ENCODE measurements around the gene SCML1. TPM values are rescaled to one million over a fixed set of nuclear protein-coding genes. Genes with fewer than 3 reads are reported as not detected.

The SCML1 gene
- total RNA-seq, 1 experiment from 2014 or later = 7.0 TPM

GRCh38 chrX:17713288-17713687 lies 24.0 kb upstream of the SCML1 start:
- no peak overlapping the region for H3K4me3 ChIP-seq (ENCODE audit: low read depth in 2 of 2, low read length in 2 of 2)
- no peaks in the 10 kb centered on the region for H3K9me3 ChIP-seq (ENCODE audit: control insufficient read depth, insufficient read depth, low read depth, low read length)
- no peaks in the 10 kb centered on the region for H3K36me3 ChIP-seq (ENCODE audit: control insufficient read depth, insufficient read depth, low read length)
- intact Hi-C loops (cut with micrococcal nuclease; ENCODE audit: unreplicated experiment) = no loop called here
- DNase-seq (ENCODE audit: low read depth, low spot score) (no peak), ATAC-seq (no peak)
- TF ChIP-seq POLR2AphosphoS5 (IDR thresholded peaks at IDR 0.05; ENCODE audit: low read depth, low read length) (no peak), SIN3A (IDR thresholded peaks at IDR 0.05; ENCODE audit: borderline replicate concordance, insufficient read depth, low read depth, low read length) (no peak), TCF7L2 (IDR thresholded peaks at IDR 0.05; ENCODE audit: low read depth, low read length) (no peak), REST (IDR thresholded peaks at IDR 0.05; ENCODE audit: insufficient read depth in 1 of 2, low read depth in 2 of 2, low read length in 1 of 2) (no peak), CTCF (IDR thresholded peaks at IDR 0.05) (no peak)
- ChIA-PET CTCF (no interaction called here), POLR2A (no interaction called here)
- H3K27me3 ChIP-seq (ENCODE audit: control insufficient read depth, insufficient read depth, low read length) = no peaks in the 10 kb centered on the region
- no peaks in the 10 kb centered on the region for H3K4me1 ChIP-seq (ENCODE audit: control insufficient read depth, insufficient read depth, low read length)
- in situ Hi-C loops (cut with HindIII; ENCODE audit: low pct_unique_long_range_greater_than_20kb, low sequenced_read_pairs) = no loop called here
- no TSS peak for BruUV-seq (replicated peaks)
- H3K27ac ChIP-seq (ENCODE audit: low read length) = no peak overlapping the region

- H3K27me3 ChIP-seq (ENCODE audit: control insufficient read depth, insufficient read depth, low read length) = no peaks in the 10 kb centered on the region
- no peaks in the 10 kb centered on the region for H3K9me3 ChIP-seq (ENCODE audit: control insufficient read depth, insufficient read depth, low read depth, low read length)
- no peak for DNase-seq (ENCODE audit: low read depth, low spot score)
- ATAC-seq = no peak
- H3K4me3 ChIP-seq (ENCODE audit: low read depth in 2 of 2, low read length in 2 of 2) = no peak overlapping the region
- no peak overlapping the region for H3K27ac ChIP-seq (ENCODE audit: low read length)
- BruUV-seq (replicated peaks) = no TSS peak
- intact Hi-C loops (cut with micrococcal nuclease; ENCODE audit: unreplicated experiment) (no loop called here), in situ Hi-C loops (cut with HindIII; ENCODE audit: low pct_unique_long_range_greater_than_20kb, low sequenced_read_pairs) (no loop called here)
- CTCF ChIA-PET = no interaction called here
- H3K4me1 ChIP-seq (ENCODE audit: control insufficient read depth, insufficient read depth, low read length) = no peaks in the 10 kb centered on the region
- no peak for TF ChIP-seq REST (IDR thresholded peaks at IDR 0.05; ENCODE audit: insufficient read depth in 1 of 2, low read depth in 2 of 2, low read length in 1 of 2)
- no peak for TF ChIP-seq TCF7L2 (IDR thresholded peaks at IDR 0.05; ENCODE audit: low read depth, low read length)
- TF ChIP-seq SIN3A (IDR thresholded peaks at IDR 0.05; ENCODE audit: borderline replicate concordance, insufficient read depth, low read depth, low read length) = no peak
- no peak for TF ChIP-seq CTCF (IDR thresholded peaks at IDR 0.05)
- TF ChIP-seq POLR2AphosphoS5 (IDR thresholded peaks at IDR 0.05; ENCODE audit: low read depth, low read length) = no peak
- no peaks in the 10 kb centered on the region for H3K36me3 ChIP-seq (ENCODE audit: control insufficient read depth, insufficient read depth, low read length)
- POLR2A ChIA-PET = no interaction called here
Observed at GRCh38 chrX:17718649-17719165, 18.6 kb upstream of the SCML1 start.

All from Panc1 (cell line).